Body of pancreas (tissue), 4 donors: ENCODE data around the gene HEATR3.

Source experiments
- POLR2A ChIP-seq, 3 donors: fragments of 450-650 bp; IDR thresholded peaks; one replicate each; pipeline ENCODE4 v1.6.1; 2016; ENCODE audit warnings: antibody characterized with exemption in 3 of 3, mild to moderate bottlenecking in 2 of 3
- TF ChIP-seq, protein P1 (sequence below), 7 experiments: fragments of 450-650 bp in 4 of 7; fragments of 200-600 bp in 3 of 7; sonication (generic) in 3 of 7; IDR thresholded peaks; one replicate each; pipeline ENCODE4 v1.5.1; 2016 to 2019; ENCODE audit warnings: antibody characterized with exemption in 7 of 7

DNA sequence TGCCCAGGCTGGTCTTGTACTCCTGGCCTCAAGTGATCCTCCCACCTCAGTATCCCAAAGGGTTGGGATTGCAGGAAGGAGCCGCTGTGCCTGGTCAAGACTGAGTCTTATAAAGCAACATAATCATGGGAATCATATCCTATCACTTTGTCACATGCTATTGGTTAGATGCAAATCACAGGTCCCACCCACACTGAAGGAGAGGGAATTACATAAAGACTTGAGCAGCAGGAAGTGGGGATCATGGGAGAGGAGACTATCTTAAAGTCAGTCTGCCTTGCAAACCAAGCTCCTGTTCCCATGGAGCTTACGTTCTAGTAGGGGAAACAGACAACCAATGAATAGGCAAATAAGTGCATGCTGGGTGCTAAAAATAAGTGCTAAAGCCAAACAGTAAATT lies 59.0 kb downstream of the HEATR3 start:
- no peak for TF ChIP-seq POLR2A (IDR thresholded peaks at IDR 0.05)
- TF ChIP-seq, protein P1, sequence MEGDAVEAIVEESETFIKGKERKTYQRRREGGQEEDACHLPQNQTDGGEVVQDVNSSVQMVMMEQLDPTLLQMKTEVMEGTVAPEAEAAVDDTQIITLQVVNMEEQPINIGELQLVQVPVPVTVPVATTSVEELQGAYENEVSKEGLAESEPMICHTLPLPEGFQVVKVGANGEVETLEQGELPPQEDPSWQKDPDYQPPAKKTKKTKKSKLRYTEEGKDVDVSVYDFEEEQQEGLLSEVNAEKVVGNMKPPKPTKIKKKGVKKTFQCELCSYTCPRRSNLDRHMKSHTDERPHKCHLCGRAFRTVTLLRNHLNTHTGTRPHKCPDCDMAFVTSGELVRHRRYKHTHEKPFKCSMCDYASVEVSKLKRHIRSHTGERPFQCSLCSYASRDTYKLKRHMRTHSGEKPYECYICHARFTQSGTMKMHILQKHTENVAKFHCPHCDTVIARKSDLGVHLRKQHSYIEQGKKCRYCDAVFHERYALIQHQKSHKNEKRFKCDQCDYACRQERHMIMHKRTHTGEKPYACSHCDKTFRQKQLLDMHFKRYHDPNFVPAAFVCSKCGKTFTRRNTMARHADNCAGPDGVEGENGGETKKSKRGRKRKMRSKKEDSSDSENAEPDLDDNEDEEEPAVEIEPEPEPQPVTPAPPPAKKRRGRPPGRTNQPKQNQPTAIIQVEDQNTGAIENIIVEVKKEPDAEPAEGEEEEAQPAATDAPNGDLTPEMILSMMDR (IDR thresholded peaks at IDR 0.05): no peak
